ENCODE measurements around the gene SLC40A1. TPM values are rescaled to one million over a fixed set of nuclear protein-coding genes. Genes with fewer than 3 reads are reported as not detected.

The SLC40A1 gene
- total and polyA plus RNA-seq, 4 donors = 97.4 to 572 (median 168) TPM

- 97% methylated on average over 2 of the region's 2 CpGs for WGBS
Measured at GRCh38 chr2:189526241-189526640, 54.3 kb downstream of the SLC40A1 start.

More at GRCh38 chr2:189526241-189526640, 54.3 kb downstream of the SLC40A1 start:
- Histone ChIP-seq H3K36me3 (ENCODE audit: control insufficient read depth in 4 of 4, insufficient read depth in 3 of 4, low read depth in 1 of 4, low read length in 3 of 4) (no peaks in the 10 kb centered on the region), H3K9me3 (ENCODE audit: control insufficient read depth in 4 of 4, low read length in 3 of 4) (no peaks in the 10 kb centered on the region), H3K4me3 (ENCODE audit: low read depth in 1 of 3, low read length in 3 of 3) (no peak overlapping the region), H3K9ac (ENCODE audit: low read depth in 1 of 2, low read length in 2 of 2) (no peak overlapping the region), H3K27ac (ENCODE audit: low read depth in 1 of 2, low read length in 2 of 2) (no peak overlapping the region), H3K27me3 (ENCODE audit: control insufficient read depth in 4 of 4, insufficient read depth in 4 of 4, low read length in 3 of 4) (no peaks in the 10 kb centered on the region), H3K4me1 (ENCODE audit: control insufficient read depth in 4 of 4, insufficient read depth in 4 of 4, low read length in 3 of 4) (peaks cover 0 to 38% (median 21%) of the 10 kb centered on the region in 4 donors)
- TF ChIP-seq JUND (IDR thresholded peaks at IDR 0.05) = no peak
- TF ChIP-seq, protein P1, sequence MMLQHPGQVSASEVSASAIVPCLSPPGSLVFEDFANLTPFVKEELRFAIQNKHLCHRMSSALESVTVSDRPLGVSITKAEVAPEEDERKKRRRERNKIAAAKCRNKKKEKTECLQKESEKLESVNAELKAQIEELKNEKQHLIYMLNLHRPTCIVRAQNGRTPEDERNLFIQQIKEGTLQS (IDR thresholded peaks at IDR 0.05) = no peak
- no peak for TF ChIP-seq REST (IDR thresholded peaks at IDR 0.05)
- TF ChIP-seq RXRA (IDR thresholded peaks at IDR 0.05) = no peak
- TF ChIP-seq GABPA (IDR thresholded peaks at IDR 0.05 in 1 of 2, conservative IDR thresholded peaks at IDR 0.05 in 1 of 2) = no peak
- TF ChIP-seq, protein P2, sequence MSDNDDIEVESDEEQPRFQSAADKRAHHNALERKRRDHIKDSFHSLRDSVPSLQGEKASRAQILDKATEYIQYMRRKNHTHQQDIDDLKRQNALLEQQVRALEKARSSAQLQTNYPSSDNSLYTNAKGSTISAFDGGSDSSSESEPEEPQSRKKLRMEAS (IDR thresholded peaks at IDR 0.05) = no peak
- TF ChIP-seq RAD21 (IDR thresholded peaks at IDR 0.05) = no peak
- no peak for TF ChIP-seq TAF1 (conservative IDR thresholded peaks at IDR 0.05)
- TF ChIP-seq, protein P3, sequence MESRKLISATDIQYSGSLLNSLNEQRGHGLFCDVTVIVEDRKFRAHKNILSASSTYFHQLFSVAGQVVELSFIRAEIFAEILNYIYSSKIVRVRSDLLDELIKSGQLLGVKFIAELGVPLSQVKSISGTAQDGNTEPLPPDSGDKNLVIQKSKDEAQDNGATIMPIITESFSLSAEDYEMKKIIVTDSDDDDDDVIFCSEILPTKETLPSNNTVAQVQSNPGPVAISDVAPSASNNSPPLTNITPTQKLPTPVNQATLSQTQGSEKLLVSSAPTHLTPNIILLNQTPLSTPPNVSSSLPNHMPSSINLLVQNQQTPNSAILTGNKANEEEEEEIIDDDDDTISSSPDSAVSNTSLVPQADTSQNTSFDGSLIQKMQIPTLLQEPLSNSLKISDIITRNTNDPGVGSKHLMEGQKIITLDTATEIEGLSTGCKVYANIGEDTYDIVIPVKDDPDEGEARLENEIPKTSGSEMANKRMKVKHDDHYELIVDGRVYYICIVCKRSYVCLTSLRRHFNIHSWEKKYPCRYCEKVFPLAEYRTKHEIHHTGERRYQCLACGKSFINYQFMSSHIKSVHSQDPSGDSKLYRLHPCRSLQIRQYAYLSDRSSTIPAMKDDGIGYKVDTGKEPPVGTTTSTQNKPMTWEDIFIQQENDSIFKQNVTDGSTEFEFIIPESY (IDR thresholded peaks at IDR 0.05) = no peak
- no peak for TF ChIP-seq YY1 (IDR thresholded peaks at IDR 0.05)
- TF ChIP-seq HNF4G (IDR thresholded peaks at IDR 0.05) = no peak
- no peak for TF ChIP-seq FOXA2 (IDR thresholded peaks at IDR 0.05)
- TF ChIP-seq EGR1 (IDR thresholded peaks at IDR 0.05; ENCODE audit: low read depth in 2 of 2) = no peak
- no peak for TF ChIP-seq FOXA1 (IDR thresholded peaks at IDR 0.05)
- TF ChIP-seq HNF4A (conservative IDR thresholded peaks at IDR 0.05) = no peak
- TF ChIP-seq, protein P4, sequence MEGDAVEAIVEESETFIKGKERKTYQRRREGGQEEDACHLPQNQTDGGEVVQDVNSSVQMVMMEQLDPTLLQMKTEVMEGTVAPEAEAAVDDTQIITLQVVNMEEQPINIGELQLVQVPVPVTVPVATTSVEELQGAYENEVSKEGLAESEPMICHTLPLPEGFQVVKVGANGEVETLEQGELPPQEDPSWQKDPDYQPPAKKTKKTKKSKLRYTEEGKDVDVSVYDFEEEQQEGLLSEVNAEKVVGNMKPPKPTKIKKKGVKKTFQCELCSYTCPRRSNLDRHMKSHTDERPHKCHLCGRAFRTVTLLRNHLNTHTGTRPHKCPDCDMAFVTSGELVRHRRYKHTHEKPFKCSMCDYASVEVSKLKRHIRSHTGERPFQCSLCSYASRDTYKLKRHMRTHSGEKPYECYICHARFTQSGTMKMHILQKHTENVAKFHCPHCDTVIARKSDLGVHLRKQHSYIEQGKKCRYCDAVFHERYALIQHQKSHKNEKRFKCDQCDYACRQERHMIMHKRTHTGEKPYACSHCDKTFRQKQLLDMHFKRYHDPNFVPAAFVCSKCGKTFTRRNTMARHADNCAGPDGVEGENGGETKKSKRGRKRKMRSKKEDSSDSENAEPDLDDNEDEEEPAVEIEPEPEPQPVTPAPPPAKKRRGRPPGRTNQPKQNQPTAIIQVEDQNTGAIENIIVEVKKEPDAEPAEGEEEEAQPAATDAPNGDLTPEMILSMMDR (IDR thresholded peaks at IDR 0.05; ENCODE audit: low read depth, low read length, missing input control) = no peak
- no peak for TF ChIP-seq SP1 (IDR thresholded peaks at IDR 0.05)
- no peak for DNase-seq (ENCODE audit: low spot score)
